ENCODE measurements around the gene NR2C1.

Gene NR2C1

GRCh38 chr12:94983321-94983720 is 90.1 kb downstream of the NR2C1 start:
- Histone ChIP-seq H3K79me2 (ENCODE audit: insufficient read depth, low read length) (0 out of 2 replicates have a peak, but pooled peaks cover 6% of the 10 kb centered on the region), H3K36me3 (ENCODE audit: low read length) (no peaks in the 10 kb centered on the region), H3K9ac (ENCODE audit: low read length) (no peak overlapping the region), H3K4me3 (ENCODE audit: insufficient read depth, low read length, poor library complexity, severe bottlenecking) (no peak overlapping the region), H3K27me3 (ENCODE audit: low read length) (no peaks in the 10 kb centered on the region), H3K9me2 (replicated peaks; ENCODE audit: insufficient read depth, low read length) (no peaks in the 10 kb centered on the region), H3F3A (ENCODE audit: insufficient read depth) (no peaks in the 10 kb centered on the region), H4K20me1 (ENCODE audit: low read depth, low read length) (0 out of 2 replicates have a peak, but pooled peaks cover 3% of the 10 kb centered on the region), H3K27ac (ENCODE audit: low read depth, low read length) (no peak overlapping the region), H3K9me3 (ENCODE audit: insufficient read depth, low read length) (no peaks in the 10 kb centered on the region), H2AFZ (ENCODE audit: low read depth, low read length, severe bottlenecking) (no peak overlapping the region), H3K4me2 (ENCODE audit: low read depth, low read length, poor library complexity, severe bottlenecking) (no peak overlapping the region)
- TF ChIP-seq CTCF (IDR thresholded peaks at IDR 0.05; ENCODE audit: insufficient read depth, low read length, poor library complexity, severe bottlenecking): no peak
- TF ChIP-seq EZH2phosphoT487 (conservative IDR thresholded peaks at IDR 0.05; ENCODE audit: low read length): no peak

DNA sequence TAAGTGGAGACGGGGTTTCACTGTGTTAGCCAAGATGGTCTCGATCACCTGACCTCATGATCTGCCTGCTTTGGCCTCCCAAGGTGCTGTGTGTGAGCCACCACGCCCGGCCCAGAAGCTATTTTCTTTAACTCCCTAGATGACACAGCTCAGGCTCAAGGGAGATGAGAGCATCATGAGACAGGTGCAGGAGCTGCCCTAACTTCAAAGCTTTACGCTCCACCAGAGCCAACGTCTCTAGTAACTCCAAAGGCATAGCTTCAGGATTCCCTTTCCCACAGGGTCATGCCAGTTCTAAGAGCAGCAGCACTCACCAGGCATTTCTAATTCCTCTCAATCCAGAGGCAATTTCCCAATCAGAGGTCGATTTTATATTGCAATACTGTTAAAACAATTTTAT is 91.0 kb downstream of the NR2C1 start:
- TF ChIP-seq CTCF (IDR thresholded peaks at IDR 0.05; ENCODE audit: insufficient read depth, low read length, poor library complexity, severe bottlenecking): no peak
- Histone ChIP-seq H3K36me3 (ENCODE audit: low read length) (no peaks in the 10 kb centered on the region), H3K4me2 (ENCODE audit: low read depth, low read length, poor library complexity, severe bottlenecking) (no peak overlapping the region), H3K27ac (ENCODE audit: low read depth, low read length) (no peak overlapping the region), H3K79me2 (ENCODE audit: insufficient read depth, low read length) (peaks cover 6% of the 10 kb centered on the region; the same call in 1 of the 2 replicates), H2AFZ (ENCODE audit: low read depth, low read length, severe bottlenecking) (no peak overlapping the region), H3K9ac (ENCODE audit: low read length) (no peak overlapping the region), H3K4me3 (ENCODE audit: insufficient read depth, low read length, poor library complexity, severe bottlenecking) (no peak overlapping the region), H3K9me3 (ENCODE audit: insufficient read depth, low read length) (no peaks in the 10 kb centered on the region), H3K9me2 (replicated peaks; ENCODE audit: insufficient read depth, low read length) (no peaks in the 10 kb centered on the region), H3F3A (ENCODE audit: insufficient read depth) (no peaks in the 10 kb centered on the region), H3K27me3 (ENCODE audit: low read length) (no peaks in the 10 kb centered on the region), H4K20me1 (ENCODE audit: low read depth, low read length) (no peaks in the 10 kb centered on the region)

- Histone ChIP-seq H3K36me3 (ENCODE audit: low read length) (no peaks in the 10 kb centered on the region; the same call in 1 of the 2 replicates), H3K9ac (ENCODE audit: low read length) (no peak overlapping the region)
Measured at GRCh38 chr12:94980577-94980976, 92.8 kb downstream of the NR2C1 start.

GRCh38 chr12:94979941-94980340 is 93.5 kb downstream of the NR2C1 start:
- no peak overlapping the region for H3K9ac ChIP-seq (ENCODE audit: low read length)
- no peaks in the 10 kb centered on the region; the same call in 1 of the 2 replicates for H3K36me3 ChIP-seq (ENCODE audit: low read length)

More at GRCh38 chr12:94980577-94980976, 92.8 kb downstream of the NR2C1 start:
- Histone ChIP-seq H3K9me2 (replicated peaks; ENCODE audit: insufficient read depth, low read length) (no peaks in the 10 kb centered on the region), H3K4me3 (ENCODE audit: insufficient read depth, low read length, poor library complexity, severe bottlenecking) (no peak overlapping the region), H3K27me3 (ENCODE audit: low read length) (no peaks in the 10 kb centered on the region), H3F3A (ENCODE audit: insufficient read depth) (no peaks in the 10 kb centered on the region), H3K27ac (ENCODE audit: low read depth, low read length) (no peak overlapping the region), H3K79me2 (ENCODE audit: insufficient read depth, low read length) (peaks cover 11% of the 10 kb centered on the region; the same call in 1 of the 2 replicates), H3K9me3 (ENCODE audit: insufficient read depth, low read length) (no peaks in the 10 kb centered on the region), H3K4me2 (ENCODE audit: low read depth, low read length, poor library complexity, severe bottlenecking) (no peak overlapping the region), H2AFZ (ENCODE audit: low read depth, low read length, severe bottlenecking) (no peak overlapping the region), H4K20me1 (ENCODE audit: low read depth, low read length) (no peaks in the 10 kb centered on the region)
- TF ChIP-seq EZH2phosphoT487 (conservative IDR thresholded peaks at IDR 0.05; ENCODE audit: low read length): no peak

More at GRCh38 chr12:94979941-94980340, 93.5 kb downstream of the NR2C1 start:
- Histone ChIP-seq H4K20me1 (ENCODE audit: low read depth, low read length) (no peaks in the 10 kb centered on the region), H3K4me2 (ENCODE audit: low read depth, low read length, poor library complexity, severe bottlenecking) (no peak overlapping the region), H2AFZ (ENCODE audit: low read depth, low read length, severe bottlenecking) (no peak overlapping the region), H3K4me3 (ENCODE audit: insufficient read depth, low read length, poor library complexity, severe bottlenecking) (no peak overlapping the region), H3F3A (ENCODE audit: insufficient read depth) (no peaks in the 10 kb centered on the region), H3K27ac (ENCODE audit: low read depth, low read length) (no peak overlapping the region), H3K79me2 (ENCODE audit: insufficient read depth, low read length) (peaks cover 11% of the 10 kb centered on the region; the same call in 1 of the 2 replicates), H3K9me2 (replicated peaks; ENCODE audit: insufficient read depth, low read length) (no peaks in the 10 kb centered on the region), H3K9me3 (ENCODE audit: insufficient read depth, low read length) (no peaks in the 10 kb centered on the region), H3K27me3 (ENCODE audit: low read length) (no peaks in the 10 kb centered on the region)
- TF ChIP-seq EZH2phosphoT487 (conservative IDR thresholded peaks at IDR 0.05; ENCODE audit: low read length) (no peak), CTCF (IDR thresholded peaks at IDR 0.05; ENCODE audit: insufficient read depth, low read length, poor library complexity, severe bottlenecking) (no peak)
